NCI-H2227 treated with DMSO at 0.1 percent for 48 hours (cell line): ENCODE results near the gene SMIM12.
A peak's percentile ranks its signal among the peaks of the same experiment; 100 is the strongest.
"Not testable (repeated sequence)": the region's sequence is repeated elsewhere in the genome, so short reads cannot be mapped to it uniquely, and the experiment has no call there.

Experiments used
- DNase-seq: peaks from one replicate; lab custom pipeline; 2025; lab: John Stamatoyannopoulos, UW

The SMIM12 gene

GRCh38 chr1:34843392-34844251 lies 15.9 kb downstream of the SMIM12 start:
- no peak for DNase-seq

DNA sequence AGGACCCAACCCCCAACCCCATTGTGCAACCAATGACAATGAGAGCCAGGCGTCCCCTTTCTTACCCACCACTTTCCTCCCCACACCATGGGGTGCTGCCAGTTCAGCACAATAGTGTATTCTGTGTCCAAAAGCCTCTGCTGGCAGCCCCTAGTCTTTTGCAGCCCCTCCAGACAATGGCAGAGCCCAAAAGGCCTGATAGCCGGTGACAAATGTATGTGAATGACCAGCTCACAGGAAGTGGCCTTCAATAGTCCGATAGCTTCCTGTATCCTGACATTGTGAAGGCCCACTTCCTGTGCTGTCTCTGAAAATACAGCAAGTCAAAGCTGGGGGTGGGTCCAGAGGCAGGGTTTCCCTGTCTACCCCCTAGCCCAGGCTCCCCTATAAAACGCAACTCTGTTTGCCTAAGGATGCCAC lies 16.6 kb downstream of the SMIM12 start:
- no peak for DNase-seq

DNA sequence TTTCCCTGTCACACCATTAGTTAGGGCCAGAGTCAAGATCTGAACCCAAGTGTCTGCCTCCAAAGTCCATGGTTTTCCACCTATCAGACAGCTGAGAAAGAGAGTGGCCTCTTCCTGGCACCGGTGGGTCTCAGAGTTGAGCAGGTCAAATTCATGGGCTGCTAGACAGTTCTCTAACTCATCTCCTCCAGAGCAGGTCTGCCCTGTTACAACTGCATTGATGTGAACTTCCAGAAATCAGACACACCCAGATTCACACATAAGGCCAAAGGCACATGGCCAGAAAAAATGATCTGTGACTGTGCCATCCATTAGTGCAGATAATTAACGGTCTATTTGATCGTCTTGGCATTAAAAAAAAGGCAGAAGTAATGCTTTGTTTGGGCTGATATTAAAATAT lies 17.5 kb downstream of the SMIM12 start:
- no peak for DNase-seq

GRCh38 chr1:34840426-34840825 lies 19.1 kb downstream of the SMIM12 start:
- no peak for DNase-seq

GRCh38 chr1:34839526-34840305 lies 19.8 kb downstream of the SMIM12 start:
- no peak for DNase-seq

DNA sequence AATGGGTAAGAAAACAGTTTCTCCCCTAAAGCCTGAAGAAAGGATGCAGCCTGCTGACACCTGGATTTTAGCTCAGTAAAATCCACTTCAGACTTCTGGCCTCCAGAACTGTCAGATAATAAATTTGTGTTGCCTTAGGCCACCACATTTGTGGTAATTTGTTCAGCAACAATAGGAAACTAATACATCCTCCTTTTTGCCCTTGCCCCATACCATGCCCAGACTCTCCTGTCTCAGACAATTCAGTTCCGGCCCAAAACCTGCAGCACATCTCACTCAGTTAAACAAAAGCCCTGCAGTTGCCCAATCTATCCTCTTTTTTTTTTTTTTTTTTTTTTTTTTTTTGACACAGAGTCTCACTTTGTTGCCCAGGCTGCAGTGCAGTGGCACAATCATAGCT lies 25.8 kb downstream of the SMIM12 start:
- no peak for DNase-seq

DNA sequence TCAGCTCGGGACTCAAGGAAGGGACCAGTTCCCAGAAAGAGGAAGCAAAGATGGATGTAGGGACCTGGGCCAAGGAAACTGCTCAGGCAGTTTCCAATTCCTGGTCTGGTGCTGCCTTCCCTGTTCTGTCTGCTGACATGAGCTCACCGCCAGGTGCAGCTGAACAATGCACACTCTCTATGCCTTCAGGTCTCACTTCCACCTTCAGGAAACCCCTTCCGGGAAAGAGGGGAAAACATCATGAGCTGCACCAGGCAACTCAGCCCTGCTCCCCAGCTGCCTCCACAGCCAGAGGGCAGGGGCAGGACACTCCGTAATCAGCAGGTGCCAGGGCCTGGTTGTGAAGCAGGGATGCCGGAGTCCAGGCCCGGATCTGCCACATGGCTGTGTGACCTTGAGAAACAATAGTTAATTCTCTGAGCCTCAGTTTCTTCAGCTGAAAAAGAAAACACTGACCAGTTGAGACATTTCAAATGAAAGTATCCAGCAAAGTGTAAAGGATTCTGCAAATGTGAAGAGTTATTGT lies 27.8 kb downstream of the SMIM12 start:
- no peak for DNase-seq

- DNase-seq = no peak
Measured at GRCh38 chr1:34829250-34829649, 30.3 kb downstream of the SMIM12 start.

DNA sequence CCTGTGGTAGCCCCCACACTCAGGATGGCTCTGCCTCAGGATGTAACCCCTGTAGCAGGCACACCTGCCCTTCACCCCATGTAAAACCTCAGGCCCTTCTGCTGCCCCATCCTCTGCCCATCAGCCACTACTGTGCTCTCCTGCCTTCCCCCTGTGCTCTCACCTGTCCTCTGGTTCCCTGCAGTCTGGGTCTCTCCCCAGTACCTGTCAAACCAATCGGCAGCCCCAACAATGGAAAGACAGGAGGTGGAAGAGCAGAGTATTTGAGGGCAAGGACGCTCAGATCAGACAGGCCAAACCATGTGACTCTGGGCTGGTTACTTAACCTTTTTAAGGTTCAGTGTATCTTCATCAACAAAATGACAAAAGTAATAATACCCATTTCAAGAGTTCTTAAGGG lies 30.9 kb downstream of the SMIM12 start:
- DNase-seq = no peak

DNA sequence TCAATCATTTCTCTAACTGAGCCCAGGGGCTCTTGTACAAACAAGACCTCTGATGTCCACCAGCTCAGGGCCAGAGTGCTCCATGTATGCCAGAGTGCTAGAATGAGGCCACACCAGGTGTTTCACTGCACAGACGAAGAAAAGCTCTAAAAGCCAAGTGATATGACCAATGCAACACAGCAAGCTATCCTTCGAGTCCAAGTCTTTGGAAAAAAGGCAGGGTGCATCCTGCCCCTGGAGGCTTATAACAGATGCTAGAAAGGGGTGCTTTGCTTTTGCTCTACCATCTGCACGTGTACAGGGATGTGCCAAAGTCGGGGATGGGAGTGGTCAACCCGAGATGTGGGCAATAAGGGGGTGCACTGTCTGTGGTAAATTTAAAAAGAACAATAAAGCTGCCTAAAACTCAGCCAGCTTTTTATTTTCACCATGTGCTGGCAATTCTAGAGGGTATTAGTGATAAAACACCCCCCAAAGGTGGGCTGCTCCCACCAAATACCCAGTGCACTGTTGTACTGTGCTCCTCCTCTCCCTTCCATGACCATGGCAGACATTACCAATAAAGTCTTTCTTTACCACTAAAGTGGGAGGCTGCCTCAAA lies 32.1 kb downstream of the SMIM12 start:
- DNase-seq = no peak

DNA sequence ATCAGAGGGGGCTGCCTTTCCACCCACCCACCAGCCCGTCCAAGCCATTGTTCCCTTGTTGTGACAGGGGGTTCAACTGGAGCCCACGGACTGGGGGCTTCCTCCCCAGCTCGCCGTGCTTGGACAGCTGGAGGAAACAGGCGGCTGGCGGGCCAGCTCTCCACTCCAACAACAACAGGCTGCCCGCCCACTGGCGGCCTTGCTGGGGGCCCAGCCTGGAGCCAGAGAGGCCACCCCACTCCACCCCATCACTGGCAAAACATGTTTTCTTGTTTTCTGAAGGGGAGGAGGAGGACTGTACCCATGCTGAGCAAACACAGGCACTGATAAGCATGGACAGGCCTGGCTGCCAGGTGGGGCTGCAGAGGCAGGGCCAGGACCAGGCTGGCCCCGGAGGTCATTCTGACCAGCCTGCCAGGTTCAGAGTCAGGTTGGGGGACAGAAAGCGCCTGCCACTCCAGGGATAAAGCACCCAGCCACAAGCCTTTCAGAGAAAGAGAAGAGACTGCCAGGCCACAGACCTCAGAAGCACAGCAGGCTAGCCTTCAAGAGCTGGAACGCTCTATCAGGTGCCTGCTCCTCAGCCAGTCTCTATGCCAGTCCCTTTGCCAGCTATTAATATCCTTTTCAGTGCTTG lies 34.0 kb downstream of the SMIM12 start:
- DNase-seq = peak; percentile 23

DNA sequence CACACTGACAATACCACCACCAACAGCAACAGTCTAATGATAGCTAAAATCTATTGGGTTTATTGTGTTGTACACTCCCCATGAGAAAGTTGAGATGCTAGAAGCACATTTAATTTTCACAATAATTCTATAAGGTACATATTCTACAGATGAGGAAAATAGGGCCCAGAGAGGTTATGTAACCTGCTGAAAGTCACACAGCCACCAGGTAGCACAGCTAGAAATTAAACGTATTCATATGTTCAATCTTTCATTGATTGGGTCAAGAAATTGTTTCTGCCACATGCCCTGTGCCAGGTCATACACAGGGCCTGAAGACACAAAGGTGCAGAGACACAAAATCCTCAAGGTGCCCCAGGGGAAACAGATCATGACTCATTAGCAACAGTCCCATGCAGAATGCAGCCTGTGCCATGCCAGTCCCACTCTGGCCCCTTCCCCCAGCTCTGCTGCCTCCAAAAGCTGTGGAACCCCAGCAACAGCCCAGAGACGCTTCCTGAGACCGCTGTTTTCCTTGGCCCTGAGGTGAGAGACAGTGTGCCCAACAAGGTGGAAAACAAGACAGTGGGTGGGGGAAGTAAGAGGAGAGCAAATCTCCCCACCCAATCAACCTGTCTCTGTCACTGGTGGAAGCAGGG lies 34.6 kb downstream of the SMIM12 start:
- no peak for DNase-seq

DNA sequence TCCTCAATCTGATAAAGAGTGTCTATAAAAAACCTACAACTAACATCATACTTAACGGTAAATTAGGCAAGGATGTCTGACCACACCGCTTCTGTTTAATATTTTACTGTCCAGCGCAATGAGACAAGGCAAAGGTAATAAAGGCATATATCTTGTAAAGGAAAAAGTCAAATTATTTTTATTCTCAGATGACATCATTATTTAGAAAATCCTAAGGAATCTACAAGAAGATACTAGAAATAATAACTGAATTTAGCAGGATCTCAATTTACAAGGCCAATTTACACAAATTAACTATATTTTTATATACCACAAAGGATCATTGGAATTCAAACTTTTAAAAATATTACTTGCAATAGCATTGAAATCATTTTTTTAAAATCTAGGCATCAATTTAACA lies 37.3 kb downstream of the SMIM12 start:
- no peak for DNase-seq

GRCh38 chr1:34818862-34819261 lies 40.7 kb downstream of the SMIM12 start:
- not testable (repeated sequence) for DNase-seq

DNA sequence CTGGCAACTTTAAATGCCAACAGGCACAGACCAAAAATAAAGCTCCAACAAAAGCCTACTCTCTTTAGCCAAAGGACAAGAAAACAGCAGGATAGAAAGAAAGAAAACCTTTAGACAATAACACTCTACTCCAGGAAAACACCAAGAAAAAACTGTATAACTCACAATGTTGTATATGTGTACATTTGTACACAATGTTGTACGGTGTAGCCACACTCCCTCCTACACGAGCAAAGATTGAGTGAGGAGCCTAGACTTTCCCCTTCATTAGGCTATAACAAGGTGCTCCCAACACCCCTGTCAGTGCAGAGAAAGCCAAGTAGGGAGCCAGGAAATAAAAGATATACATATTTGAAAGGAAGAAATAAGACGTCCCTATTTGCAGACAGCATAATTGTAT lies 42.8 kb downstream of the SMIM12 start:
- no peak for DNase-seq

- DNase-seq = no peak
Measured at GRCh38 chr1:34816332-34816731, 43.2 kb downstream of the SMIM12 start.

- not testable (repeated sequence) for DNase-seq
Measured at GRCh38 chr1:34810781-34811180, 48.8 kb downstream of the SMIM12 start.

GRCh38 chr1:34808051-34808810 lies 51.3 kb downstream of the SMIM12 start:
- DNase-seq = no peak

- no peak for DNase-seq
Measured at GRCh38 chr1:34806396-34806795, 53.2 kb downstream of the SMIM12 start.

GRCh38 chr1:34803770-34804169 lies 55.8 kb downstream of the SMIM12 start:
- DNase-seq = no peak
